IMR-90 (cell line): ENCODE results near the gene PPP3CA.

Experiments
- BHLHE40 ChIP-seq: fragments of 150-350 bp; IDR thresholded peaks from 2 replicates; pipeline ENCODE4 v1.6.1; 2016; ENCODE audit warnings: mild to moderate bottlenecking, low read depth, low read length
- POLR2A ChIP-seq: IDR thresholded peaks from 2 replicates; pipeline ENCODE4 v1.6.1; 2012; ENCODE audit warnings: mild to moderate bottlenecking, low read depth, low read length
- RAD21 ChIP-seq: IDR thresholded peaks from 2 replicates; pipeline ENCODE4 v1.6.1; 2012; ENCODE audit warnings: low read length, improper control_type of control experiment
- SMC3 ChIP-seq: fragments of 150-350 bp; IDR thresholded peaks from 2 replicates; pipeline ENCODE4 v1.6.1; 2016; ENCODE audit warnings: low read depth, mild to moderate bottlenecking, antibody characterized with exemption, low read length, moderate library complexity
- TF ChIP-seq, protein P1 (sequence below): conservative IDR thresholded peaks from 2 replicates; pipeline ENCODE4 v1.5.1; 2012; ENCODE audit warnings: mild to moderate bottlenecking, low read depth, low read length, improper control_type of control experiment
- TF ChIP-seq, protein P2 (sequence below): fragments of 150-350 bp; IDR thresholded peaks from 2 replicates; pipeline ENCODE4 v1.6.1; 2017; ENCODE audit warnings: mild to moderate bottlenecking, antibody characterized with exemption, low read length, low read depth

DNA sequence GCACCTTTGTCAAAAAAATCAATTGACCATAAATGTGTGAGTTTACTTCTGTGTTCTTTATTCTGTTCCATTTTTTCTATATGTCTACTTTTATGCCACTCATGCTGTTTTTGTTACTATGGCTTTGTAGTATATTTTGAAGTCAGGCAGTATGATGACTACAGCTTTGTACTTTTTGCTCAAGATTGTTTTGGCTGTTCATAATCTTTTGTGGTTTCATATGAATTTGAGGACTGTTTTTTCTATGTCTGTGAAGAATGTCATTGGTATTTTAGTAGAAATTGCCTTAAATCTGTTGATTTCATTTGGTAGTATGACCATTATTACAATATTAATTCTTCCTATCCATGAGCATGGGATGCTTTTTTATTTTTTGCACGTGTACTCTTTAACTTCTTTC, 346.8 kb downstream of the PPP3CA start:
- TF ChIP-seq POLR2A: no peak
- TF ChIP-seq, protein P1, sequence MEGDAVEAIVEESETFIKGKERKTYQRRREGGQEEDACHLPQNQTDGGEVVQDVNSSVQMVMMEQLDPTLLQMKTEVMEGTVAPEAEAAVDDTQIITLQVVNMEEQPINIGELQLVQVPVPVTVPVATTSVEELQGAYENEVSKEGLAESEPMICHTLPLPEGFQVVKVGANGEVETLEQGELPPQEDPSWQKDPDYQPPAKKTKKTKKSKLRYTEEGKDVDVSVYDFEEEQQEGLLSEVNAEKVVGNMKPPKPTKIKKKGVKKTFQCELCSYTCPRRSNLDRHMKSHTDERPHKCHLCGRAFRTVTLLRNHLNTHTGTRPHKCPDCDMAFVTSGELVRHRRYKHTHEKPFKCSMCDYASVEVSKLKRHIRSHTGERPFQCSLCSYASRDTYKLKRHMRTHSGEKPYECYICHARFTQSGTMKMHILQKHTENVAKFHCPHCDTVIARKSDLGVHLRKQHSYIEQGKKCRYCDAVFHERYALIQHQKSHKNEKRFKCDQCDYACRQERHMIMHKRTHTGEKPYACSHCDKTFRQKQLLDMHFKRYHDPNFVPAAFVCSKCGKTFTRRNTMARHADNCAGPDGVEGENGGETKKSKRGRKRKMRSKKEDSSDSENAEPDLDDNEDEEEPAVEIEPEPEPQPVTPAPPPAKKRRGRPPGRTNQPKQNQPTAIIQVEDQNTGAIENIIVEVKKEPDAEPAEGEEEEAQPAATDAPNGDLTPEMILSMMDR: no peak
- TF ChIP-seq, protein P2, sequence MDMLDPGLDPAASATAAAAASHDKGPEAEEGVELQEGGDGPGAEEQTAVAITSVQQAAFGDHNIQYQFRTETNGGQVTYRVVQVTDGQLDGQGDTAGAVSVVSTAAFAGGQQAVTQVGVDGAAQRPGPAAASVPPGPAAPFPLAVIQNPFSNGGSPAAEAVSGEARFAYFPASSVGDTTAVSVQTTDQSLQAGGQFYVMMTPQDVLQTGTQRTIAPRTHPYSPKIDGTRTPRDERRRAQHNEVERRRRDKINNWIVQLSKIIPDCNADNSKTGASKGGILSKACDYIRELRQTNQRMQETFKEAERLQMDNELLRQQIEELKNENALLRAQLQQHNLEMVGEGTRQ: no peak
- no peak for TF ChIP-seq BHLHE40
- no peak for TF ChIP-seq SMC3
- TF ChIP-seq RAD21: no peak
